HEK293 (cell line): ENCODE measurements around the gene FOSB.
A peak's percentile ranks its signal among the peaks of the same experiment; 100 is the strongest.

Source experiments
- CTCF ChIA-PET: fragments of 350-600 bp; formaldehyde crosslinking; extraction: SDS; loops from one replicate; lab custom pipeline; 2021; ENCODE audit warnings: antibody characterized with exemption; lab: Yijun Ruan, JAX
- POLR2A ChIA-PET: fragments of 300-600 bp; formaldehyde crosslinking; extraction: SDS; loops from one replicate; lab custom pipeline; 2020; ENCODE audit warnings: antibody characterized with exemption, inconsistent platforms; lab: Yijun Ruan, JAX
- H3K27ac ChIP-seq: fragments of 200-500 bp; sonication (Bioruptor generic); 2 replicates; pipeline ENCODE4 v1.5.1; 2014; ENCODE audit warnings: low read depth, low read length, control low read depth, inconsistent platforms; ENCODE audit errors: extremely low read depth
- H3K36me3 ChIP-seq, 2 experiments: fragments of 200-500 bp in 1 of 2; sonication (Bioruptor generic) in 1 of 2; 1 replicate in 1 of 2; 2 replicates in 1 of 2; pipeline ENCODE4 v1.5.1; 2014 to 2017; ENCODE audit warnings: inconsistent platforms in 2 of 2, low read length in 2 of 2; ENCODE audit not compliant: control insufficient read depth in 2 of 2, insufficient read depth in 1 of 2
- H3K4me1 ChIP-seq: fragments of 200-500 bp; sonication (Bioruptor generic); 2 replicates; pipeline ENCODE4 v1.5.1; 2014; ENCODE audit warnings: mild to moderate bottlenecking, low read length, inconsistent platforms; ENCODE audit not compliant: control insufficient read depth, insufficient read depth
- H3K4me3 ChIP-seq: 2 replicates; pipeline ENCODE4 v1.5.1; 2011; ENCODE audit warnings: low read depth, mild to moderate bottlenecking, control low read depth, low read length, moderate library complexity
- H3K9me3 ChIP-seq: fragments of 200-500 bp; sonication (Bioruptor generic); 2 replicates; pipeline ENCODE4 v1.5.1; 2014; ENCODE audit warnings: low read depth, low read length, inconsistent platforms; ENCODE audit not compliant: control insufficient read depth, insufficient read depth
- BCL11B ChIP-seq: fragments of 450-650 bp; formaldehyde crosslinking; IDR thresholded peaks from 2 replicates; pipeline ENCODE4 v1.5.1; 2016; ENCODE audit warnings: low read depth, missing biosample characterization, missing genetic modification characterization
- IKZF3 ChIP-seq: fragments of 450-650 bp; IDR thresholded peaks from 2 replicates; pipeline ENCODE4 v1.5.0; 2018; ENCODE audit warnings: missing biosample characterization, mild to moderate bottlenecking, missing genetic modification characterization, moderate library complexity
- KLF9 ChIP-seq: fragments of 450-650 bp; formaldehyde crosslinking; IDR thresholded peaks from 2 replicates; pipeline ENCODE4 v1.5.1; 2016; ENCODE audit warnings: missing biosample characterization, missing genetic modification characterization, low read depth
- PRDM1 ChIP-seq: fragments of 450-650 bp; formaldehyde crosslinking; IDR thresholded peaks from 2 replicates; pipeline ENCODE4; 2016; ENCODE audit warnings: missing biosample characterization, missing genetic modification characterization
- SCRT2 ChIP-seq: fragments of 450-650 bp; formaldehyde crosslinking; IDR thresholded peaks from 2 replicates; pipeline ENCODE4 v1.5.1; 2016; ENCODE audit warnings: missing biosample characterization, missing genetic modification characterization
- SP7 ChIP-seq: fragments of 450-650 bp; formaldehyde crosslinking; IDR thresholded peaks from 2 replicates; pipeline ENCODE4 v1.5.1; 2016; ENCODE audit warnings: missing biosample characterization, missing genetic modification characterization
- ZBTB17 ChIP-seq: fragments of 450-650 bp; formaldehyde crosslinking; IDR thresholded peaks from 2 replicates; pipeline ENCODE4 v1.5.1; 2016; ENCODE audit warnings: missing biosample characterization, missing genetic modification characterization
- ZBTB48 ChIP-seq: fragments of 450-650 bp; formaldehyde crosslinking; IDR thresholded peaks from 2 replicates; pipeline ENCODE4 v1.5.1; 2016; ENCODE audit warnings: missing biosample characterization, missing genetic modification characterization
- ZNF112 ChIP-seq: fragments of 450-650 bp; formaldehyde crosslinking; IDR thresholded peaks from 2 replicates; pipeline ENCODE4 v1.5.0; 2017; ENCODE audit warnings: missing biosample characterization, missing genetic modification characterization
- ZNF121 ChIP-seq: fragments of 450-650 bp; formaldehyde crosslinking; IDR thresholded peaks from 2 replicates; pipeline ENCODE4 v1.5.1; 2016; ENCODE audit warnings: missing biosample characterization, missing genetic modification characterization
- ZNF211 ChIP-seq: fragments of 450-650 bp; formaldehyde crosslinking; IDR thresholded peaks from 2 replicates; pipeline ENCODE4 v1.5.1; 2016; ENCODE audit warnings: low read depth, missing biosample characterization, missing genetic modification characterization
- ZNF239 ChIP-seq: fragments of 450-650 bp; formaldehyde crosslinking; IDR thresholded peaks from 2 replicates; pipeline ENCODE4 v1.5.1; 2016; ENCODE audit warnings: missing biosample characterization, missing genetic modification characterization
- ZNF274 ChIP-seq, 2 experiments: fragments of 200-500 bp in 1 of 2; fragments of 450-650 bp in 1 of 2; sonication (Bioruptor generic) in 1 of 2; formaldehyde crosslinking in 1 of 2; IDR thresholded peaks; 2 replicates each; pipeline versions ENCODE4 v1.5.1 to v1.6.1; 2014 to 2016; ENCODE audit warnings: borderline replicate concordance in 1 of 2, inconsistent platforms in 1 of 2, low read length in 1 of 2, missing biosample characterization in 1 of 2, missing genetic modification characterization in 1 of 2
- ZNF280D ChIP-seq: fragments of 450-650 bp; formaldehyde crosslinking; IDR thresholded peaks from 2 replicates; pipeline ENCODE4 v1.5.1; 2016; ENCODE audit warnings: missing biosample characterization, missing genetic modification characterization
- ZNF555 ChIP-seq: fragments of 450-650 bp; formaldehyde crosslinking; conservative IDR thresholded peaks from 2 replicates; pipeline ENCODE4 v1.5.1; 2017; ENCODE audit warnings: missing biosample characterization, mild to moderate bottlenecking, missing genetic modification characterization, inconsistent platforms
- ZNF571 ChIP-seq: fragments of 450-650 bp; formaldehyde crosslinking; IDR thresholded peaks from 2 replicates; pipeline ENCODE4 v1.5.0; 2017; ENCODE audit warnings: missing biosample characterization, missing genetic modification characterization
- ZNF600 ChIP-seq: fragments of 450-650 bp; formaldehyde crosslinking; IDR thresholded peaks from 2 replicates; pipeline ENCODE4 v1.5.1; 2016; ENCODE audit warnings: missing biosample characterization, missing genetic modification characterization
- ZNF623 ChIP-seq: fragments of 450-650 bp; formaldehyde crosslinking; IDR thresholded peaks from 2 replicates; pipeline ENCODE4 v1.5.1; 2016; ENCODE audit warnings: missing biosample characterization, missing genetic modification characterization
- ZNF626 ChIP-seq: fragments of 450-650 bp; sonication (Bioruptor Pico); formaldehyde crosslinking; IDR thresholded peaks from 2 replicates; pipeline ENCODE4 v1.5.1; 2018; ENCODE audit warnings: missing biosample characterization, missing genetic modification characterization, inconsistent platforms
- ZNF654 ChIP-seq: fragments of 450-650 bp; formaldehyde crosslinking; IDR thresholded peaks from 2 replicates; pipeline ENCODE4 v1.5.1; 2016; ENCODE audit warnings: low read depth, missing biosample characterization, missing genetic modification characterization
- ZNF701 ChIP-seq: fragments of 450-650 bp; formaldehyde crosslinking; IDR thresholded peaks from 2 replicates; pipeline ENCODE4 v1.5.1; 2016; ENCODE audit warnings: missing biosample characterization, missing genetic modification characterization
- ZNF768 ChIP-seq: fragments of 450-650 bp; formaldehyde crosslinking; IDR thresholded peaks from 2 replicates; pipeline ENCODE4 v1.5.1; 2018; ENCODE audit warnings: missing biosample characterization, mild to moderate bottlenecking, missing genetic modification characterization
- ZSCAN30 ChIP-seq: fragments of 450-650 bp; IDR thresholded peaks from 2 replicates; pipeline ENCODE4 v1.5.1; 2018; ENCODE audit warnings: missing biosample characterization, mild to moderate bottlenecking, missing genetic modification characterization, moderate library complexity
- TF ChIP-seq, protein P1 (sequence below): fragments of 450-650 bp; formaldehyde crosslinking; IDR thresholded peaks from 2 replicates; pipeline ENCODE4 v1.5.1; 2016; ENCODE audit warnings: missing biosample characterization, missing genetic modification characterization
- TF ChIP-seq, protein P2 (sequence below): fragments of 450-650 bp; formaldehyde crosslinking; IDR thresholded peaks from 2 replicates; pipeline ENCODE4 v1.5.1; 2016; ENCODE audit warnings: missing biosample characterization, missing genetic modification characterization
- TF ChIP-seq, protein P3 (sequence below): fragments of 450-650 bp; formaldehyde crosslinking; IDR thresholded peaks from 2 replicates; pipeline ENCODE4 v1.5.1; 2016; ENCODE audit warnings: missing biosample characterization, missing genetic modification characterization

FOSB gene

DNA sequence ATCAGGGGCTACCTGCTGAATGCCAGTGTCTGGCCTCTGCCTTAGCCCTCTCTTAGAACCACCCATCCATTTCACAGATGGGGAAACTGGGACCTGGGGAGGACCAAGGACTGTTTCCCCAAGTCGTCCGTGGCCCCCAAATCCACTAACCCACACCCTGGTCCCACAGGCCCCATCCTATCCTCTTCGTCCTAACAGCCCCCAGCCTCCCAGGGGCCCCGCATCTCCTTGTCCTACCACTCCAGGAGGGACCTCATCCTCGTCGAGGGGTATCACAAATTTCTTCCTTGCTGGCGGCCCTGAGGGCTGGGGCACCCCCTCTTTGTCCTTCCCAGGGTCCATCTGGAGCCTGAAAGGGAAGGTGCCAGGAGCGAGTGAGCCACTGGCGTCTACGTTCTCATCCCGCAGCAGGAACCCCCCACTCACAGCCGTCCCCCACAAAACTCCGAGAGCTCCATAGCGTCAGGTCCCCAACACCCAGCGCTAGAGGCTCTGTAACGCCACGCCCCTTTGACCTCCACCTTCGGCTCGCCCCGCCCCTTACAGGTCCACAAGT, 44.7 kb upstream of the FOSB start (continued):
- TF ChIP-seq, protein P1, sequence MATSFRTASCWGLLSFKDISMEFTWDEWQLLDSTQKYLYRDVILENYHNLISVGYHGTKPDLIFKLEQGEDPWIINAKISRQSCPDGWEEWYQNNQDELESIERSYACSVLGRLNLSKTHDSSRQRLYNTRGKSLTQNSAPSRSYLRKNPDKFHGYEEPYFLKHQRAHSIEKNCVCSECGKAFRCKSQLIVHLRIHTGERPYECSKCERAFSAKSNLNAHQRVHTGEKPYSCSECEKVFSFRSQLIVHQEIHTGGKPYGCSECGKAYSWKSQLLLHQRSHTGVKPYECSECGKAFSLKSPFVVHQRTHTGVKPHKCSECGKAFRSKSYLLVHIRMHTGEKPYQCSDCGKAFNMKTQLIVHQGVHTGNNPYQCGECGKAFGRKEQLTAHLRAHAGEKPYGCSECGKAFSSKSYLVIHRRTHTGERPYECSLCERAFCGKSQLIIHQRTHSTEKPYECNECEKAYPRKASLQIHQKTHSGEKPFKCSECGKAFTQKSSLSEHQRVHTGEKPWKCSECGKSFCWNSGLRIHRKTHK (tag by site-specific recombination), result no peak
- no peak for TF ChIP-seq ZNF112

DNA sequence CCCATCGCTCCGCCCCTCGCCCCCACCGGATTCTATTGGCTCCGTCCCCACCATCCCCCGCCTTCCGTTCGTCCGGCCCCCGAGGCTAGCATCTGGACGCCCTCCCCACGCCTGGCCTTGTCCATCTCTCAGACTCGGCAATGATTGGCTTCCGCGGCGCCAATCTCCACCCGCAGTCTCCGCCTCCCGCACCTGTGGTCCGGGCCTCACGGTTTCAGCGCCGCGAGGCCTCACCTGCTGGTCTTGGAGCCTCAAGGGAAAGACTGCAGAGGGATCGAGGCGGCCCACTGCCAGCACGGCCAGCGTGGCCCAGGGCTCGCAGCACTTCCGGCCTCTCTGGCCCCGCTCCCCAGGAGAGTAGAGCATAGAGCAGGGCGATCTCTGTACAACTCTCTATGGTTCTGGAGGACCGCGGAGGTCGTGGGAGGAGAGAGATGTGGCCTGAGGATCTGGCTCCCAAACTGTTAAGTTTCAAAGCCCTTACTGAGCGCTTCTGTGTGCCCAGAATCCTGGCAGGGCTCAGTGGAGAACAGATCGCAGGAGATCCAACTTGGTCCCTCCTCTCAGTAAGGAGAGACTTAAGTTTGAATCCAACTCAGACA, 44.1 kb upstream of the FOSB start, which contains the start of gene ERCC1:
TSS of gene ERCC1 (minus strand) at position 329 of the 602 bp plus-strand sequence. CDS start 543 bp downstream, outside the sequence.
- Histone ChIP-seq H3K36me3 (peaks cover 6 to 22% of the 10 kb centered on the region in 2 experiments; a peak in 2 of 3 replicates), H3K9me3 (no peaks in the 10 kb centered on the region), H3K4me1 (peaks cover 10% of the 10 kb centered on the region), H3K27ac (peak within 1 kb of the TSS; percentile 88), H3K4me3 (peak within 1 kb of the TSS; percentile 50)
- ChIA-PET CTCF (interaction anchor here (0.6 to 2.1 kb wide), 6 partner anchors 16 to 62 kb away, joined by 3 to 15 read pairs (median 8); partner anchors contain the start of gene PPP1R13L), POLR2A (interaction anchor here (0.6 to 1.4 kb wide), 8 partner anchors 10 to 72 kb away, joined by 3 to 8 read pairs (median 4); partner anchors contain the start of gene PPP1R13L)
- TF ChIP-seq ZNF701 (tag by site-specific recombination) (no peak), SP7 (tag by site-specific recombination) (peak; percentile 84), PRDM1 (tag by site-specific recombination) (no peak), ZNF654 (tag by site-specific recombination) (no peak), BCL11B (tag by site-specific recombination) (peak; percentile 84), ZBTB48 (tag by site-specific recombination) (peak; percentile 95), ZBTB17 (peak; percentile 98), SCRT2 (tag by site-specific recombination) (peak; percentile 99), ZNF571 (tag by site-specific recombination) (no peak), ZNF280D (tag by site-specific recombination) (no peak), ZNF211 (tag by site-specific recombination) (no peak), ZSCAN30 (tag by site-specific recombination) (peak; percentile 53; the same call in 1 of the 2 replicates), ZNF555 (tag by site-specific recombination) (no peak), KLF9 (tag by site-specific recombination) (0 out of 2 replicates have a peak, but pooled peaks have one; percentile 45), IKZF3 (no peak), ZNF623 (tag by site-specific recombination) (no peak), ZNF626 (tag by site-specific recombination) (no peak), ZNF274 (IDR thresholded peaks at IDR 0.05; ENCODE audit: low read length) (no peak), ZNF274 (tag by site-specific recombination; IDR thresholded peaks at IDR 0.05; ENCODE audit: borderline replicate concordance) (no peak), ZNF768 (tag by site-specific recombination) (no peak), ZNF121 (tag by site-specific recombination) (no peak), ZNF239 (tag by site-specific recombination) (0 out of 2 replicates have a peak, but pooled peaks have one; percentile 22), ZNF600 (peak; percentile 81; the same call in 1 of the 2 replicates)
- TF ChIP-seq, protein P2, sequence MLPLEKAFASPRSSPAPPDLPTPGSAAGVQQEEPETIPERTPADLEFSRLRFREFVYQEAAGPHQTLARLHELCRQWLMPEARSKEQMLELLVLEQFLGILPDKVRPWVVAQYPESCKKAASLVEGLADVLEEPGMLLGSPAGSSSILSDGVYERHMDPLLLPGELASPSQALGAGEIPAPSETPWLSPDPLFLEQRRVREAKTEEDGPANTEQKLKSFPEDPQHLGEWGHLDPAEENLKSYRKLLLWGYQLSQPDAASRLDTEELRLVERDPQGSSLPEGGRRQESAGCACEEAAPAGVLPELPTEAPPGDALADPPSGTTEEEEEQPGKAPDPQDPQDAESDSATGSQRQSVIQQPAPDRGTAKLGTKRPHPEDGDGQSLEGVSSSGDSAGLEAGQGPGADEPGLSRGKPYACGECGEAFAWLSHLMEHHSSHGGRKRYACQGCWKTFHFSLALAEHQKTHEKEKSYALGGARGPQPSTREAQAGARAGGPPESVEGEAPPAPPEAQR (tag by site-specific recombination), result 0 out of 2 replicates have a peak, but pooled peaks have one; percentile 9
- TF ChIP-seq, protein P1 (tag by site-specific recombination), result no peak
- TF ChIP-seq, protein P3, sequence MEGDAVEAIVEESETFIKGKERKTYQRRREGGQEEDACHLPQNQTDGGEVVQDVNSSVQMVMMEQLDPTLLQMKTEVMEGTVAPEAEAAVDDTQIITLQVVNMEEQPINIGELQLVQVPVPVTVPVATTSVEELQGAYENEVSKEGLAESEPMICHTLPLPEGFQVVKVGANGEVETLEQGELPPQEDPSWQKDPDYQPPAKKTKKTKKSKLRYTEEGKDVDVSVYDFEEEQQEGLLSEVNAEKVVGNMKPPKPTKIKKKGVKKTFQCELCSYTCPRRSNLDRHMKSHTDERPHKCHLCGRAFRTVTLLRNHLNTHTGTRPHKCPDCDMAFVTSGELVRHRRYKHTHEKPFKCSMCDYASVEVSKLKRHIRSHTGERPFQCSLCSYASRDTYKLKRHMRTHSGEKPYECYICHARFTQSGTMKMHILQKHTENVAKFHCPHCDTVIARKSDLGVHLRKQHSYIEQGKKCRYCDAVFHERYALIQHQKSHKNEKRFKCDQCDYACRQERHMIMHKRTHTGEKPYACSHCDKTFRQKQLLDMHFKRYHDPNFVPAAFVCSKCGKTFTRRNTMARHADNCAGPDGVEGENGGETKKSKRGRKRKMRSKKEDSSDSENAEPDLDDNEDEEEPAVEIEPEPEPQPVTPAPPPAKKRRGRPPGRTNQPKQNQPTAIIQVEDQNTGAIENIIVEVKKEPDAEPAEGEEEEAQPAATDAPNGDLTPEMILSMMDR (tag by site-specific recombination), result no peak
